ENCODE measurements around the gene MMS19. TPM values are rescaled to one million over a fixed set of nuclear protein-coding genes. Genes with fewer than 3 reads are reported as not detected.

Gene MMS19
- total RNA-seq, 2 experiments from 2014 or later, result 74.8 to 95.7 TPM

- H3K79me2 ChIP-seq (ENCODE audit: insufficient read depth, low read depth, low read length), result peaks cover 32% of the 10 kb centered on the region; the same call in 1 of the 2 replicates
- peak overlapping the region; percentile 36 for H3K27ac ChIP-seq (ENCODE audit: low read depth, low read length, poor library complexity, severe bottlenecking)
- H3K4me2 ChIP-seq (ENCODE audit: low read length), result peak overlapping the region; percentile 70
- H3K9me2 ChIP-seq (ENCODE audit: insufficient read depth, low read length), result no peaks in the 10 kb centered on the region
- ChIA-PET POLR2A (interaction anchor here (0.6 kb wide), 1 partner anchor 17 kb away, joined by 4 read pairs; no protein-coding TSS in a partner anchor), CTCF (ENCODE audit: unreplicated experiment) (no interaction called here)
- no peaks in the 10 kb centered on the region for H3K9me3 ChIP-seq (ENCODE audit: low read length)
- no peak for DNase-seq (ENCODE audit: low spot score)
- TF ChIP-seq EZH2phosphoT487 (IDR thresholded peaks at IDR 0.05; ENCODE audit: borderline replicate concordance, low read depth, low read length) (no peak), CTCF (conservative IDR thresholded peaks at IDR 0.05; ENCODE audit: low read length) (no peak)
- H3K4me1 ChIP-seq (ENCODE audit: insufficient read depth, low read length, poor library complexity, severe bottlenecking), result peaks cover 28% of the 10 kb centered on the region
- peak overlapping the region; percentile 89 for H3K4me3 ChIP-seq (ENCODE audit: low read depth, low read length, poor library complexity, severe bottlenecking)
- peak overlapping the region; percentile 78 for H2AFZ ChIP-seq (ENCODE audit: low read length)
- intact Hi-C loops (cut with micrococcal nuclease; ENCODE audit: unreplicated experiment), result loop anchor here (2.0 kb wide), 1 partner anchor 17 kb away; no protein-coding TSS in a partner anchor
- H4K20me1 ChIP-seq (ENCODE audit: insufficient read depth, low read length), result peaks cover 7% of the 10 kb centered on the region; the same call in 1 of the 2 replicates
- BruUV-seq (replicated peaks), result no TSS peak
- H3K36me3 ChIP-seq (ENCODE audit: insufficient read depth, low read length), result peaks cover 38% of the 10 kb centered on the region
Measured at GRCh38 chr10:97445357-97445721, 52.9 kb downstream of the MMS19 start.

- intact Hi-C loops (cut with micrococcal nuclease; ENCODE audit: unreplicated experiment), result loop anchor here (2.0 kb wide), 1 partner anchor 15 kb away; no protein-coding TSS in a partner anchor
- H3K27ac ChIP-seq (ENCODE audit: low read depth, low read length, poor library complexity, severe bottlenecking), result no peak overlapping the region
- H3K4me1 ChIP-seq (ENCODE audit: insufficient read depth, low read length, poor library complexity, severe bottlenecking), result peaks cover 28% of the 10 kb centered on the region
- H3K36me3 ChIP-seq (ENCODE audit: insufficient read depth, low read length), result peaks cover 41% of the 10 kb centered on the region
- H3K9me2 ChIP-seq (ENCODE audit: insufficient read depth, low read length), result no peaks in the 10 kb centered on the region
- peaks cover 7% of the 10 kb centered on the region; the same call in 1 of the 2 replicates for H4K20me1 ChIP-seq (ENCODE audit: insufficient read depth, low read length)
- H3K4me3 ChIP-seq (ENCODE audit: low read depth, low read length, poor library complexity, severe bottlenecking), result peak overlapping the region; percentile 89
- peak overlapping the region; percentile 70 for H3K4me2 ChIP-seq (ENCODE audit: low read length)
- H3K9me3 ChIP-seq (ENCODE audit: low read length), result no peaks in the 10 kb centered on the region
- peaks cover 32% of the 10 kb centered on the region; the same call in 1 of the 2 replicates for H3K79me2 ChIP-seq (ENCODE audit: insufficient read depth, low read depth, low read length)
- TF ChIP-seq CTCF (conservative IDR thresholded peaks at IDR 0.05; ENCODE audit: low read length) (no peak), EZH2phosphoT487 (IDR thresholded peaks at IDR 0.05; ENCODE audit: borderline replicate concordance, low read depth, low read length) (no peak)
- DNase-seq (ENCODE audit: low spot score), result no peak
- ChIA-PET POLR2A (no interaction called here), CTCF (ENCODE audit: unreplicated experiment) (no interaction called here)
- no peak overlapping the region for H2AFZ ChIP-seq (ENCODE audit: low read length)
- no TSS peak for BruUV-seq (replicated peaks)
Measured at GRCh38 chr10:97444212-97444611, 54.0 kb downstream of the MMS19 start.

DNA sequence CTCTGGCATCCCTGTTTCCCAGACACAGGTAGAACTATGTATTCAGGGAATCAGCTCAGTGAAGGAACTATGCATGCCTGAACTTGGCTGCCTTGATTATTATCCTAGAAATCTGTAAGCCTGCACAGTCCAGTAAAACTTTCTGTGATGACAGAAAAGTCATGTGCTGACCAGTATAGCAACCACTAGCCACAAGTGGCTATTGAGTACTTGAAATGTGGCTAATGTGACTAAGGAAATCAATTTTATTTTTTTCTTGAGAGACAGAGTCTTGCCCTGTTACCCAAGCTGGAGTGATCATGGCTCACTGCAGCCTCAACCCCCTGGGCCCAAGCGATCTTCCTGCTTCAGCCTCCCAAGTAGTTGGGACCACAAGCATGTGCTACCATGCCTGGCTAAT, 55.9 kb downstream of the MMS19 start:
- ChIA-PET CTCF (ENCODE audit: unreplicated experiment) (no interaction called here), POLR2A (interaction anchor here (1.1 kb wide), 1 partner anchor 235 kb away, joined by 3 read pairs; no protein-coding TSS in a partner anchor)
- intact Hi-C loops (cut with micrococcal nuclease; ENCODE audit: unreplicated experiment), result no loop called here
- Histone ChIP-seq H3K9me3 (ENCODE audit: low read length) (no peaks in the 10 kb centered on the region), H3K4me1 (ENCODE audit: insufficient read depth, low read length, poor library complexity, severe bottlenecking) (peaks cover 20% of the 10 kb centered on the region), H4K20me1 (ENCODE audit: insufficient read depth, low read length) (peaks cover 7% of the 10 kb centered on the region; the same call in 1 of the 2 replicates), H3K4me3 (ENCODE audit: low read depth, low read length, poor library complexity, severe bottlenecking) (no peak overlapping the region), H3K4me2 (ENCODE audit: low read length) (no peak overlapping the region), H3K36me3 (ENCODE audit: insufficient read depth, low read length) (peaks cover 60% of the 10 kb centered on the region), H3K79me2 (ENCODE audit: insufficient read depth, low read depth, low read length) (peaks cover 30% of the 10 kb centered on the region; the same call in 1 of the 2 replicates), H3K27ac (ENCODE audit: low read depth, low read length, poor library complexity, severe bottlenecking) (no peak overlapping the region), H2AFZ (ENCODE audit: low read length) (no peak overlapping the region), H3K9me2 (ENCODE audit: insufficient read depth, low read length) (no peaks in the 10 kb centered on the region)
- no peak for DNase-seq (ENCODE audit: low spot score)
- BruUV-seq (replicated peaks), result no TSS peak
- no peak for TF ChIP-seq EZH2phosphoT487 (IDR thresholded peaks at IDR 0.05; ENCODE audit: borderline replicate concordance, low read depth, low read length)
- TF ChIP-seq CTCF (conservative IDR thresholded peaks at IDR 0.05; ENCODE audit: low read length), result no peak
